NCI-H187 (cell line): ENCODE results near the gene PTPN18.

Experiments
- DNase-seq, 2 experiments: peaks; one replicate each; lab custom pipeline; 2025; lab: John Stamatoyannopoulos, UW

The PTPN18 gene

DNA sequence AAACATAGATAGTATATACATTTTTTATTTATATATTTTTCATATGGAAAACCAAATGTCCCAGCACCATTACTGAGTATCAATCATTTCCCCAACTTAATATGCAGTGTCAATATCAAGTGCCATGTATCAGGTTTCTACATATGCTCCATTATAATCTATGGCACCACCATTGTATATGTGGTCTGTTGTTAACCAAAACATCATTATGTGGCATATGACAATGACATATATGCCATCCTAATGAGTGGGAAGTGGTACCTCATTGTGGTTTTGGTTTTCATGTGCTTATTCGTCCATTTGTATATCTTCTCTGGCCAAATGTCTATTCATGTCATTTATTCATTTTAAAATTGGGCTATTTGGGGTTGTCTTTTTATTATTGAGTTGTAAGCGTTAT, 9.2 kb downstream of the PTPN18 start:
- no peak for DNase-seq

DNA sequence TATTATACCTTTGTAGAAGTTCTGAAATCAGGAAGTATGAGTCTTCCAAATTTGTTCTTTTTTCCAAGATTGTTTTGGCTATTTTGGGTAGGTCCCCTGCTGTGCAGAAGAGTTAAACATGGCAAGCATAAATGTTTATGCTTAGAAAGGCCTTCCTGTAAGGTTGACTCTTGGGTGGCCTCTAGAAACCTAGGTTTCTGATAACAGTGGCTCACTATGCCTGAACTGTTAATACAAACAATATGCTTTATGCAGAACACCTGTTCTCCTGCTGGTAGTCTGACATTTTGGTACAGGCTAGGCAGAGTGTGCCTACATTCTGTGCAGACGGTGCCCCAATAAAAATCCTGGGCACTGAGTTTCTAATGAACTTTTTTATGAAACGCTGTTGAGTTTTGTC, 10.1 kb downstream of the PTPN18 start:
- no peak for DNase-seq

DNA sequence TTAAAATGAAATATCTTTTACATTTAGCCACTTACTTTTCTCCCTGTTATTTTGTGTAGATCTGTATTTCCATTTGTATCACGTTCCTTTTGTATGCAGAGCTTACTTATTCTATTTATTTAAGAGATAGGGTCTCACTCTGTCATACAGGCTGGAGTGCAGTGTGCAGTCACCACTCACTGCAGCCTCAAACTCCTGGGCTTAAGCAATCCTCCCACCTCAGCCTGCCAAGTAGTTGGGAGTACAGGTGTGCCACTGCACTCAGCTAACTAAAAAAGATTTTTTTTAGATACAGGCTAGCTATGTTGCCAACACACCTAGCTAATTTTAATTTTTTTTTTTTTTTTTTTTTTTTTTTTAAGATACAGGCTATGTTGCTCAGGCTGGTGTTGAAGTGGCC, 10.9 kb downstream of the PTPN18 start:
- DNase-seq = no peak

DNA sequence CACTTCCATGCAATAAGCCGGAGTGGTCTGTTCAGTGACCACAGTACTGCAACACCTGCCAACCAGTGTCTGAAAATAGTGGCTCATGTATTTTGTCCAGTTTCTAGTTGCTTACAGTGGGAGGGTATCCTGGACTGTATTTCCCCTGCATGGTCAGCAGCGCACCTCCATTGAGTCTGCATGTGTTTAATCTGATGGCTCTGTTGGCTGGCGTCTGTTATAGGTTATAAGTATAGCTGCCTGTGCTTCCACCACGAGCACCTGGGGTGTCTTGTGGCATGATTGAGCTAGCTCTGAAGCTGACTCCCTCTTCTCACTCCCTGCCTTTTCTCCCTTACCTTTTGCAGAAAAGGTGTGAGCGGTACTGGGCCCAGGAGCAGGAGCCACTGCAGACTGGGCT, 12.9 kb downstream of the PTPN18 start:
- DNase-seq = no peak

DNA sequence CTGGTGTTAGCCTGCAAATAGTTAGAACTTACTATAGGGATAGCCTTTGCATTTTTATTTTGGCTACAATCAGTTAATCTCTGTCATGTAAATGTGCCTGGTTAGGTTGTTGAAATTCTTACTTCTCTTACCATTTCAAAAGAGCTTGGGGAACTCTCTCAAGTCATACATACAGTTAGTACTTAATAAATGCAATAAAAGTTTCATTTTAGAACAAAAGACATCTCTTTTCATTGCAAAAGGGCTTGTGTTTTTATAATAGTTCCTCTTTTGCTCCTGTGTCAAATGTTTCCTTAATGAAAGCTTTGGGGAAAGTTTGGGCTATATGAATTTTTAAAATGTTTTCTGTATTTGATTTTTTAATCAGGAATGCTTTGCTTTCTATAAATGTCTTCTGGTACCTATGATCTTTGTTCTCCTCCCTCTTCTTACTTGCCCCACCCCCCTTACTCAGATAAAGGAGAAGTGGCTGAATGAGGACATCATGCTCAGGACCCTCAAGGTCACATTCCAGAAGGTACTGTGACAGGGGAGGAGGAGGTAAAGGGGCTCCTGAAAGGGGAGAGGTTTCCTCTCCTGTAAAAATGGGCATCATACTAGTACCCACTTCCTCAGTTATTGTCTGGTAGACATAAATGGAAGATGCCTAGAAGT, 13.6 kb downstream of the PTPN18 start:
- no peak for DNase-seq

DNA sequence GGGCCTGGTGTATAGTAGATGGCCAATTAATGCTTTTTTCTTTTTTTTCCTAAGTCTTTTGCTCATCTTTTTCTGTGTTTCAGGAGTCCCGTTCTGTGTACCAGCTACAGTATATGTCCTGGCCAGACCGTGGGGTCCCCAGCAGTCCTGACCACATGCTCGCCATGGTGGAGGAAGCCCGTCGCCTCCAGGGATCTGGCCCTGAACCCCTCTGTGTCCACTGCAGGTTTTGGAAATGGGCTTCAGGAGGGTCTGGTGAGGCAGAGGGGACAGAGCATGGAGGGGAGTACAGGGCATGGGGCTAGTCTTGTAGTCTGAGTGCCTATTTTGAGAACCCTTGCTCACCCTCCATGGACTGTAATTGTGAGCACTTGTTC, 14.1 kb downstream of the PTPN18 start:
- no peak for DNase-seq

DNA sequence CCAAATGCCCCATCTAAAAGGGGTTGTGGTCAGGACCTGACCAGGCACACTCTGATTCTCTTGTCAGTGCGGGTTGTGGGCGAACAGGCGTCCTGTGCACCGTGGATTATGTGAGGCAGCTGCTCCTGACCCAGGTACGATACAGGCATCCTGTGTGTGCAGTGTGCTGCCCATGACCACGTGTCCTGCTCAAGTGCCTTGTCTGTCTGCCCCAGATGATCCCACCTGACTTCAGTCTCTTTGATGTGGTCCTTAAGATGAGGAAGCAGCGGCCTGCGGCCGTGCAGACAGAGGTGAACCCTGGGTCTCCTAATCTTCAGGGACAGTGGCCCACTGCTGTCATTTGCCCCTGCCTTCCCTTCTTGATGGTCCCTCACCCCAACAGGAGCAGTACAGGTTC, 14.6 kb downstream of the PTPN18 start:
- DNase-seq = no peak

DNA sequence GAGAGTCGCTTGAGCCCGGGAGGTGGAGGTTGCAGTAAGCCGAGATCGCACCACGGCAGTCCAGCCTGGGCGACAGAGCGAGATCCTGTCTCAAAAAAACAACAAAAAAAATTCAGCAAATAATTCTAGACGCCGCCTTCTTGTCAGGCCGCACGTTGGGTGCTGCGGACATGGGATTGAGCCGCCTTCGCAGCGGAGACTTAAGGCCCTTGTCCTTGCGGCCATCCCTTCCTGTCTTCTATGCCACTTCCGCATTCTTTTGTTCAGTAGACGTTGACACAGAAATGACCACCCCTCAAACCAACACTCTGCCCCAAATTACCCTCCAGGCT, 15.8 kb downstream of the PTPN18 start:
- DNase-seq = no peak

DNA sequence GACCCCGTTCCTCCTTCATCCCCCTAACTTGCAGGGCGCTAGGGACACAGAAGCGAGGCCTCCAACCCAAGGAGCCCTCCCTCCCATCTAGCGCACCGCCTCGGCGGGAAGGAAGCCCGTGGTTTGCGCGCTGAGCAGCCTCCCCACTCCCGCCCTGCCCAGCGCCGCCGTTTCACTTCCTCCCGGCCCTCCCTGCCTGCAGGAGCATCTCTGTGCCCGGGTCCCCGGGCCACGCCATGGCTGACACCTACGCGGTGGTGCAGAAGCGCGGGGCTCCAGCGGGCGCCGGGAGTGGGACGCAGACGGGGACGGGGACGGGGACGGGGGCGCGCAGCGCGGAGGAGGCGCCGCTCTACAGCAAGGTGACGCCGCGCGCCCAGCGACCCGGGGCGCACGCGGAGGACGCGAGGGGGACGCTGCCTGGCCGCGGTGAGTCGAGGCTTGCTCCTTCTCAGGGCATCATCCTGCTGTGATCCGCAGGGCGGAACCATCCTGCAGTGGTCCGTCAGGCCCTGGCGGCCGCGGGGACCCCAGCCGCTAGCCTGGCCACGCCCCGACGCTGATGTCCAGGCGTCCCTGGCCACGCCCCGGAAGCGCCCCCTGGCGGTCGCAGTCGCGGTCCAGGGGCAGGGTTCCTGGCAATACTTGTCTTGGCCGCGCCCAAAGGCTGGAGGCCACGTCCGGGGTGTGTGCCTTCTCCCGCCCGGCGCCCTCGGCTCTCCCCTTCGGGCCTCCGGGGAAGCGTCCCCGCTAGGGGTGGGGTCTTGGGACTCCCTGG, 16.4 kb downstream of the PTPN18 start:
- peak; percentile 59 to 65 for DNase-seq

DNA sequence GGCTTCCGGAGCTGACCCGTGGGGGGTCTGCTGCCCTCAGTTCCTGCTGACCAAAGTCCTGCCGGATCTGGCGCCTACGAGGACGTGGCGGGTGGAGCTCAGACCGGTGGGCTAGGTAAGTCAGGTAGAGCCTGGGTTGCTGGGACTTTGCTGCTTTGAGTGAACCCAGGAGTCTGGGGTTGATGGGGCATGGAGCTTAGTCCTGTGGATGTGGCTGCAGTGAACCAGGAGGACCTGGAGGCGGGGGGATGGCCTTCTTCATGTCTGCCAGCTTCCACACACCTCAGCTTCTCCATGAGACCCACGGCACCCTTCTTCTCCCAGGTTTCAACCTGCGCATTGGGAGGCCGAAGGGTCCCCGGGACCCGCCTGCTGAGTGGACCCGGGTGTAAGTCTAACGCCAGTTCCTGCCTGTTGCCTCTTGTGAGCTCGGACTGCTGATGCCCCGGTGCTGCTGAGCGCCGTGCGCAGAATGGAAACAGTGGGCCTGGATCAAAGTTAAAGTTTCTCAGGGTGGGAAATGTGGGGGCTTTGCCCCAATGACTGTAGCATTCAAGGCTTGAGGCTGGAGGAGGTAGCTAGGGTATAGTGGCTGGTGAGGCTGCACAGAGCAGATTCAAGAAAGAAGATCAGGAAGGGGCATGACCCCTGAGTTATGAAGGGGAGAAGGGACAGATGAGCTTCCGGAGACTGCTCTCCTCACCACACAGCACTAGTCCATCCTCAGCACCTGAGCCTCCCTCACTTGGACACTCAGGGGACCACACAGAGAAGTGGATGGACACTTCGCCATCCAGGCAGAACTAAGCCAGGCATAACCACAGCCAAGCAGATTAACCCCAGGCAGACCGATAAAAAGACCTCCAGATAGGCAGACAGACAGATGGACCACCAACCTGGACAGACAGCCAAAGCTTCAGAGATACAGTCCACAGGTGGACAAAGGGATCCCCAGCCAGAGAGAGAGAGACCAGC, 17.3 kb downstream of the PTPN18 start:
- DNase-seq = no peak

DNA sequence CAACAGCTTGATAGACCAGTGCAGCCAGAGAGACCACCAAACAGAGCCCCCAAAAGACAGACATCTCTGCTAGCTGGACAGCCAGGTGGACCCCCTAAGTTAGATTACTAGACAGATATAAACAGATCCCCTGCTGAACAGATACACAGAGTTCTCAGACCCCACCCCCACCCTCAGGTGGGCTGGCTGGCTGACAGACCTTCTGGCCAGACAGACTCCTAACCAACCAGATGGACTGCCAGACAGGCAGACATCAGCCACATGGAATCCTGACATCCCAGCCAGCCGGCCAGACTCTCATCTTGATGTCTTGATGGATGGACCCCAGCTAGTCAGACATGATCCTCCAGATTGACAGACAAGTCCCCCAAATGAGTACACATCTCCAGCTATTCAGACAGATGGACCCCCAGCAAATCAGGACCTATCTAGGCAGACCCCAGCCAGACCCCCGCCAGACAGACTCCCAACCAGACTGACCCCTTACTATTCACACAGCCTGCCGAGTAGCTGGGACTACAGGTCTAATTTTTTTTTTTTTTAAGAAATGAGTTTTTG, 18.0 kb downstream of the PTPN18 start:
- no peak for DNase-seq

DNA sequence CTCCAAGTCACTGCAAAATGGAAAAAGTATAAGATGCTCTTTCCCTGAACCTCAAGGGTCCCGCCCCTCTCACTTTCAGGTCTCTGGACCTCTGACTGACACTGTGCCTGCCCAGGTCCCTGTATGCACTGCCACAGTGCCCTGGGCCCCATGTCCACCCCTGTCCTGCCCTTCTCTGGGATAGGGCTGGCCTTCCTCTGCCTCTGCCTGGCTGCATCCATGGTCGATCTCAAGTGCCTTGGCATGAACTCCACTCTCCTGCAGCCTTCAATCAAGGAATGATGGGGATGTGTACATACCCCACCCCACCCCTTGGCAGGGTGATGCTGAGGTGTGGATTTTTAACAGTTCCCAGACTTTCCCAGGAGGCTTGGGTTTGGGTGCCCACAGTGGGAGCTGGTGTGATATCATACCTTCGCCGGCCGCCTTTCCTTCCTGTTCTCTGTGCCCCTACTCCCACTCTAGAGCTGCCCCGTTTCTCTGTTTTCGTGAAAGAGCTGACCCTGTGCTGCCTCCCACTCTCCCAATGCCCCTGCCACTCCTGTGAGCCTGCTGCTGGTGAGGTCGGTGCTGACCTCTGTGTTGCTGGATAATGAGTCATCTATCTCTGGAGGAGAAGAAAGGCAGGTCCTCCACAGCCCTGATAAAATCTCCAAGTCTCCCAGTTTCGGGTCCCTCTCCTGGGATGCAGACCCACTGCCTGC, 18.9 kb downstream of the PTPN18 start:
- DNase-seq = no peak

DNA sequence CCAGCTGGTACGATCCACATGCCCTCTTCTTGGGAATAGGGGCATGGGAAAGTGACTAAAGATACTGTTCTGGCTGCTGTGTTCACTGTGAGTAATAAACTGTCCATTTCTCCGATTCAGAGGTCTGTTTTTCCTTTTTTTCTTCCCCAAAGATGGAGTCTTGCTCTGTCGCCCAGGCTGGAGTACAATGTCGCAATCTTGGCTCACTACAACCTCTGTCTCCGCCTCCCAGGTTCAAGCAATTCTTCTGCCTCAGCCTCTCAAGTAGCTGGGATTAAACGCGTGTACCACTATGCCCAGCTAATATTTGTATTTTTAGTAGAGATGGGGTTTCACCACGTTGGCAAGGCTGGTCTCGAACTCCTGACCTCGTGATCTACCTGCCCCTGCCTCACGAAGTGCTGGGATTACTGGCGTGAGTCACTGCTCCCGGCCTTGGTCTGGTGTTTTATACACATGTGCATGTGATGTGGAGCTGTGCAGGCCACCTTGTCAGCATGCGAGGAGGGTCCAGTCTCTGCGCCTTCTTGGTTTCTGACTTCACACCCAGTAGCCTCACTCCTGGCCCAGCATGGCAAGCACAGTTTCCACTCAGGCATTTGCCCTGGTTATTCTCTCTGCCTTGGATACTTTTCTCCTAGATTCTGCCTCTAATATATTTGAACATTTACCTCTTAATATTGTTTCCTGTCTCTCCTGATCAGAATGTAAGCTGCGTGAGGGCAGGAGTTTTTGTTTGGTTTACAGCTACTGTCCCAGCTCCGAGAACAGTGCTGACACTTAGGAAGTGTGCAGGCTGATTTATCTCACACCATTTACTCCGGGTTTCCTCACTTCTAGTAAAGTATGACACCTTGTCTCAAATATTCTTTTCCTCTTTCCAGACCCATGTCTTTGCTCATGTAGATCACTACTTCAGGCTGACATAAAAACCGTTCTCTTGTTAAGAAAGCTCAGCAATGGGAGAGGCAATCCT, 19.7 kb downstream of the PTPN18 start:
- no peak for DNase-seq

DNA sequence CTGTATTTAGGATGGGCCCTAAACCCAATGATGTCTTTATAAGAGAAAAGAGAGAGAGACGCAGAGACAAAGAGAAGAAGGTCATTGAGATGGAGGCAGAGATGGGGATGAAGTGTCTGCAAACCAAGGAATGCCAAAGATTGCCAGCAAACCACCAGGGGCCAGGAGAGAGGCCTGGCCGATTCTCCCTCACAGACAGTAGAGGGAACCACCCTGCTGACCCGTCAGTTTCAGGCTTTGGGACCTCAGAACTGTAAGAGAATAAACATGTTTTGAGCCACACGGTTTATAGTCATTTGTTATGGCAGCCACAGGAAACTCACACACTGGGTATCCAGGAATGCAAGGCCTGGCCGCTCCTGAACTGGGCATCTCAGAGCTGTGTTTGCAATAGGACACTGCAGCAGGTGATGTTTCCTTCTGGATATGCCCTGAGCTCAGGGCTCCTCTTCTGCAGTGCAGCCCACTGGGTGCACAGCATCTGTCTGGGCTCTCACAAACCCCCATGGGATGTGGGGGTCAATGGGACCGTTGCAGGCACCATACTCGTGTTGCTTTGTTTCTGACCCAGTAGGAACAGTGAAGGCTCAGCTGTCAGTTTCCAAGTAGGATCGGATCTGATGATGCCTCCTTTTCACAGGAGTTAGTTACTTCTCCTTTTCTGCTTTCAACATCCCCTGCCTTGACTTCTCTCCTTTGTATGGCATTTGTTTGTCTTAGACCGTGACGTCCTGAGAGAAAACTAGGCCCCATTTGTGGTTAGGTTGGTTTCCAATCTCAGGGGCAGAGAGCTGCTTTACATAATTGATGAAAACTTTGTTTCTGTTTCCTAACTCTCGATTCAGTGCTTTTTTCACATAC, 20.8 kb downstream of the PTPN18 start:
- DNase-seq = no peak

DNA sequence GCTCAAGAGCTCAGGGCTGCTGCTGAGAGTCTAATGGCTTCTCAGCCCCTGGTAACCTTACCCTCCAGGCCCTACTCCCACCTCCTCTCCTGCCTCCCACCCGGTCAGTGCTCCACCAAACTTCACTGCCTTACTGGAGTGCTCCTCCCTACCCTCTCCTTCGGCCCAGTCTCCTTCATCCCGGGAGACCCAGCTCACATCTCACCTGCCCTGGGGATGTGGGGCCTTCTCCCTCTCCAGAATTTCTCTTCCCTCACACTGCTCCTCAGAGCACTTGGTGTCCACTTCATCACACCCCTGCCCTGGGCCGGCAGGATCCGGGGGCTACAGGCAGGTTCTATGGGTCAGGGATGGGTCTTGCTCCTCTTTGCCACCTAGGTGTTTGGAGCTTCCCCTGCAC, 21.6 kb downstream of the PTPN18 start:
- no peak for DNase-seq

DNA sequence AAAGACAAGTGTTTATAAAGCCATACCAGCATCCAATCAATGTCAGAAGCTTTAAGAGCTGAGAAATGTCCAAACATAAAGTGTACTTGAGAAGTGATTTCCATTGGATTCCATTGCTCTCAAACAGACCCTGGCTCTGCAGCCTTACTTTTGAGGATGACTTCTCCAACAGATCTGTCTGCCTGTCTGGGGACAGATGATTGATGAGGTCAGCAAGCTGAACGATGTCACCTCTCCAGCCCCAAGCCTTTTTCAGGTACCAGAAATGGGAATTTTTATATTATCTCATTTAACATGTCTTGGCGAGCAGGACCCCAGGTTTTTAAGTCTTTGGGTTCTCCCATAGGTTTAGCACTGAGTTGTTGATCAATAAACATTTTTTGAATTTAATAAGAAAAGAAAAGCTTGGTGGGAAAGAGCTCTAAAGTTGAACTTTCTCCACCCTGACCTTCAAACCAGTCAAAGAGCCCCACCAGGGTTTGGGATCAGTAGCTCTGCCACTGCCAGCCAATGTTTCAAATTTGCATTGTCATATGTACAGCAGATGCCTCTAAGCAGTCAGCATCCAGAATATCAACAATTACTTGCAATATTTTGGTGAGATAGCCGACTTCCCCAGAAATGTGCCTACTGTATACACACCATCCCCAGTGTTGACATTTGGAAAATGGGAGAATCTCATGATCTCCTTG, 22.5 kb downstream of the PTPN18 start:
- no peak for DNase-seq

DNA sequence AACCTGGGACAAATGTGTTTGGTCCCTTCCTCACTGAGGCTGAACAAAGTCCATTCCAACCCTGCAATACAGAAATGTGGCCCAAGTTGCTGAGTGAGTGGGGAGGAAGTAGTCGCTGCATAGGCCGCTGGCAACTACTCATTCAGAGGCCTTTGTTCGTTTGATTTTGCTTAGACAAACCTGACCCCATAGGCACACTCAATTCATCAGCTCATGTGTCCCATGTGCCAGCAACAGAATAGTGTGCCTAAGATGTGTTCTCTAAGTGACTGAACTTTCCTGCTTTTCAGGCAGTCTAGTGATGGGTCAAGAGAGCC, 23.0 kb downstream of the PTPN18 start:
- no peak for DNase-seq

DNA sequence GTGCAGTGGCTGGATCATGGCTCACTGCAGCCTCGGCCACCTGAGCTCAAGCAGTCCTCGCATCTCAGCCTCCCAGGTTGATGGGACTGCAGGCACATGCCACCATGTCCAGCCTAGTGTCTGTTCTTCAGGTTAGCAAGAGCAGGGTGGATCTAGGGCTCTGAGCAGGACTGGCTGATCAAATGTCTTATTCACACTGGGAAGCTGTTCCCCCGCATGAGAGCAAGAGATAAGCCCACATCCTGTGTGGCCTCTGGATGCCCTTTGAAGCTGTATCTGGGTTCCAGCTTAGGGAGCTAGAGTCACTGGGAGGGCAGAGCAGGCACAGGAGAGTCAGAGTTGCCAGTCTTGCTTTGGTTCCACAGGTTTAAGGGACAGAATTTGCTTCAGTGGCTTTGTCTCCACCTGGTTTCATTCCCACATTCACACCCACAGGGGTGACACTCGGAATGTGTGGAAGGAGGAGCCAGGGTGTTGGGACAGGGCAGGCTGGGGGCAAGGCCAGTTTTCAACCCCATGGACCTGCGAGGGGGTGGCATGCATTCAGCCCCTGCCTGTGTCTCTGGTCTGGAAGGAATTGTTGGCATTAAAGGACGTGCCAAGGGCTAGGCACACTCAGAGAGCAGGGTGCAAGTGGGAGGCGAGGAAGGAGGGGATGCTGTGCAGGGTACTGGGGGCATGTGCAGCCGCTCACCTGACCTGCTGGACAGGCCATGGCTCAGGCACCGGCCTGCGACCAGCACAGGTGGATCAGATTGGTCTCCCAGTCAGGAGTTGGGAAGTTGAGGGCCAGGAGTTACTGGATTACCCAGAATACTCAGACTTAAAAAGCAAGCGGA, 24.5 kb downstream of the PTPN18 start:
- no peak for DNase-seq
